ENCODE measurements around the gene NPB.

GRCh38 chr17:81912441-81913309 is 10.6 kb downstream of the NPB start:
- TF ChIP-seq POLR2AphosphoS5 (IDR thresholded peaks at IDR 0.05; ENCODE audit: low read depth, low read length), result no peak
- TF ChIP-seq SIN3A (IDR thresholded peaks at IDR 0.05; ENCODE audit: borderline replicate concordance, insufficient read depth, low read length), result no peak
- TF ChIP-seq TAF1 (IDR thresholded peaks at IDR 0.05; ENCODE audit: borderline replicate concordance, insufficient read depth, low read length), result no peak
